Measurements from ENCODE around the gene GCNT2. TPM values are rescaled to one million over a fixed set of nuclear protein-coding genes. Genes with fewer than 3 reads are reported as not detected.
"Not testable (repeated sequence)": the region's sequence is repeated elsewhere in the genome, so short reads cannot be mapped to it uniquely, and the experiment has no call there.

GCNT2 gene
- total RNA-seq, 1 donor from 2014 or later, result 6.0 TPM

DNA sequence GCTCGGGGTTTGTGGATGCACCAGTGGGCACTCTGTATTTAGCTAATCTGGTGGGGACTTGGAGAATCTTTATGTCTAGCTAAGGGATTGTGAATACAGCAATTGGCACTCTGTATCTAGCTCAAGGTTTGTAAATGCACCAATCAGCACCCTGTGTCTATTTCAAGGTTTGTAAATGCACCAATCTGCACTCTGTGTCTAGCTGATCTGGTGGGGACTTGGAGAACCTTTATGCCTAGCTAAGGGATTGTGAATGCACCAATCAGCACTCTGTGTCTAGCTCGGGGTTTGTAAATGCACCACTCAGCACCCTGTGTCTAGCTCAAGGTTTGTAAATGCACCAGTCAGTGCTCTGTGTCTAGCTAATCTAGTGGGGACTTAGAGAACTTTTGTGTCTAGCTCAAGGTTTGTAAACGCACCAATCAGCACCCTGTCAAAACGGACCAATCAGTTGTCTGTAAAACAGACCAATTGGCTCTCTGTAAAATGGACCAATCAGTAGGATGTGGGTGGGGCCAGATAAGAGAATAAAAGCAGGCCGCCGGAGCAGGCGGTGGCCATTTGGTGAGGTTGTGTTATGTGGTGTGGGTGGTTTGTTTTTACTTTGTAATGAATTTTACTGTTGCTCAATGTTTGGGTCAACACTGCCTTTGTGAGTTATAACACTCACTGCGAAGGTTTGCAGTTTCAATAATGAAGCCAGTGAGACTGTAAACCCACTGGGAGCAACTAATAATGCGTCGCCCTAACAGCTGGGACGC, 139.5 kb downstream of the GCNT2 start:
- not testable (repeated sequence) for DNase-seq (ENCODE audit: low spot score)

- DNase-seq (ENCODE audit: low spot score), result no peak
Observed at GRCh38 chr6:10662207-10662606, 141.1 kb downstream of the GCNT2 start.

DNA sequence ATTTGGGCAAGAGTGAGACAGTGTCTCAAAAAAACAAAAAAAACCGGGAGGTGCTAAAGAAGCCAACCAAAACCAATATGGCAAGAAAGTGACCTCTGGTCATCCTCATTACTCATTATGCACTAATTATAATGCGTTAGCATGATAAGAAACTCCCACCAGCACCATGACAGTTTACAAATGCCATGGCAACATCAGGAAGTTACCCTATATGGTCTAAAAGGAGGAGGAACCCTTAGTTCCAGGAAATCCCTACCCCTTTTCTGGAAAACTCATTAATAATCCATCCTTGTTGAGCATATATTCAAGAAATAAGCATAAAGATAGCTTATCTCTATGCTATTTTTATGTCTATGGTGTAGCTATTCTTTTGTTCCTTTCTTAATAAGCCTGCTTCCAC, 141.6 kb downstream of the GCNT2 start:
- no peak for DNase-seq (ENCODE audit: low spot score)

DNA sequence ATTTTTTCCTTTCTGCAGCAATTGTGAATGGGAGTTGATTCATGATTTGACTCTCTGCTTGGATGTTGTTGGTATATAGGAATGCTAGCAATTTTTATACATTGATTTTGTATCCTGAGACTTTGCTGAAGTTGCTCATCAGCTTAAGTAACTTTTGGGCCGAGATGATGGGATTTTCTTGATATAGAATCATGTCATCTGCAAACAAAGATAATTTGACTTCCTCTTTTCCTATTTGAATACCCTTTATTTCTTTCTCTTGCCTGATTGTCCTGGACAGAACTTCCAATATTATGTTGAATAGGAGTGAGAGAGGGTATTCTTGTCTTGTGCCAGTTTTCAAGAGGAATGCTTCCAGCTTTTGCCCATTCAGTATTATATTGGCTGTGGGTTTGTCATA, 144.4 kb downstream of the GCNT2 start:
- DNase-seq (ENCODE audit: low spot score), result not testable (repeated sequence)

DNA sequence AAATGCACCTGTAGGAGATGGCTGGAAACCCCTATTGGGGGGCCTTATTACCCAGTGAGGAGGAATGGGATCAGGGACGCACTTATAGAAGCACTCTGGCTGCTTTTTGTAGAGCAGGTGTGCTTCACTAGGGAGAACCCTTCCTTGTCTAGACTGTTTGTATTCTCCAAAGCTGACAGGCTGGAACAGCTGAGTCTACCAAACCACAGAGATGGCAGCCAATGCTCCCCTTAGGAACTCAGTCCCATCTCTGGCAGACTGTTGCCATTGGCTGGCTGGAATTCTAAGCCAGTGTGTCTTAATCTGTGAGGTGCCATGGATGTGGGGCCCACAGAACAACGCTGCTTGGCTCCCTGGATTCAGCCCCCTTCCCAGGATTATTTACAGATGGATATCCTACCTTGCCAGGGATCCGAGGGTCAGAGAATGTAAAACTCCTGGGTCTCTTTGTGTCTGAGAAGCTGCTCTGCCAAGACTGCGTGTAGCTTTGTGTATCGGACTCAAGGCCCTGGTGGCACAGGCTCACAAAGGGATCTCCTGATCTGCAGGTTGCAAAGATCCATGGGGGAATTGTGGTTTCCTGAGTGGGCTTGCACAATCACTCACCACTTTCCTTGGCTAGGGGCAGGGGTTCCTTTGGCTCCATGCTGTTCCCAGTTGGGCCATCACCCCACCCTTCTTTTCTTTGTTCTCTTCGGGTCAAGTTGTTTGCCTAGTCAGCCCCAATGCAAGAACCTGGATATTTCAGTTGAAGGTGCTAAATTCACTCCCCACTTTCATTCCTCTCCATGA, 147.2 kb downstream of the GCNT2 start:
- DNase-seq (ENCODE audit: low spot score), result no peak

DNA sequence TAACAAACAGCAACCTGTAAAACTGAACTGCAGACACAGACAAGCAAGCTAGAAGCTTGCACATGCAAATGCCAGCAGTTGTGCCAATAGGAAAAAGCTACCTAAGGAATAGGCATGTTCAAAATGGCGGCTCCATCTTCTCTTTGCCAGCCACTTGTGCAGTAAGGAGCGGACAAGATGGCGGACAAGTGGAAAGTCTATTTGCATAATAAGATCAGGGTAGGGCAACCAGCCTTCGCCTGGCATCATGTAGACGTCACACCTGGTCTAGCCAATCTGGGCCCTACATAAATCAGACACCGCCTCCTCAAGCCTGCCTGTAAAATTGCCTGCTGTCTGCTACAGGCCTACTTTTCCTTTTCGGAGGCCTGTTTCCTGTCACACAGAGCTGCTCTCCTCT, 155.3 kb downstream of the GCNT2 start:
- DNase-seq (ENCODE audit: low spot score), result no peak

DNA sequence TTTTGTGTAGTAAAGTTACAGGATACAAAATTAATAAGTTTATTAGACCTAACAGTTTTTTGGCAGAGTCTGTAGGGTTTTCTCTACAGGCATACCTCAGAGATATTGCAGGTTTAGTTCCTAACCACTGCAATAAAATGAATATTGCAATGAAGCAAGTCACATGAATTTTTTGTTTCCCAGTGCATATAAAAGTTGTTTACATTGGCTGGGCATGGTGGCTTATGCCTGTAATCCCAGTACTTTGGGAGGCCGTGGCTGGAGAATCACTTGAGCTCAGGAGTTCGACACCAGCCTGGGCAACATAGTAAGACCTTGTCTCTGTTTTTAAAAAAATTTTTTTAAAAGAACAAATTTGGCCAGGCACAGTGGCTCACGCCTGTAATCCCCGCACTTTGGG, 157.3 kb downstream of the GCNT2 start:
- DNase-seq (ENCODE audit: low spot score), result no peak

Other genes starting within 250 kb of the GCNT2 start
- 20.7 TPM for gene TFAP2A, start 106.3 kb upstream of the GCNT2 start, total RNA-seq (ENCODE audit: insufficient read depth, low replicate concordance)
- not detected for gene C6orf52, start 173.3 kb downstream of the GCNT2 start, total RNA-seq (ENCODE audit: insufficient read depth, low replicate concordance)
- 8.9 TPM for gene PAK1IP1, start 173.6 kb downstream of the GCNT2 start, total RNA-seq (ENCODE audit: insufficient read depth, low replicate concordance)
- gene TMEM14C, start 201.7 kb downstream of the GCNT2 start, total RNA-seq (ENCODE audit: insufficient read depth, low replicate concordance), result 75.1 TPM
- 36.8 TPM for gene TMEM14B, start 226.5 kb downstream of the GCNT2 start, total RNA-seq (ENCODE audit: insufficient read depth, low replicate concordance)

Measured in umbilical cord (tissue), 2 donors.